K562 (cell line): ENCODE results near the gene PRKCB.

Experiments
- SRF ChIP-seq, 2 experiments: fragments of 250-450, 450-650 bp in 1 of 2; sonication (Bioruptor Pico) in 1 of 2; sonication (generic) in 1 of 2; formaldehyde crosslinking; IDR thresholded peaks; 2 replicates each; pipeline versions ENCODE4 v1.5.0 to v1.5.1; 2020 to 2022; ENCODE audit warnings: mild to moderate bottlenecking in 1 of 2, missing genetic modification reagents in 1 of 2
- TBL1XR1 ChIP-seq, 2 experiments: IDR thresholded peaks; 2 replicates each; pipeline ENCODE4 v1.6.1; 2012; ENCODE audit warnings: improper control_type of control experiment in 2 of 2, low read length in 2 of 2, mild to moderate bottlenecking in 1 of 2
- TF ChIP-seq, protein P1 (sequence below), 2 experiments: IDR thresholded peaks in 1 of 2; conservative IDR thresholded peaks in 1 of 2; 2 replicates each; pipeline ENCODE4 v1.6.1; 2016; ENCODE audit warnings: low read depth in 2 of 2, mild to moderate bottlenecking in 1 of 2, missing compliant biosample characterization in 1 of 2, missing genetic modification characterization in 1 of 2, moderate library complexity in 1 of 2

- TF ChIP-seq TBL1XR1 (IDR thresholded peaks at IDR 0.05; ENCODE audit: low read length in 2 of 2) = no peak
- TF ChIP-seq, protein P1, sequence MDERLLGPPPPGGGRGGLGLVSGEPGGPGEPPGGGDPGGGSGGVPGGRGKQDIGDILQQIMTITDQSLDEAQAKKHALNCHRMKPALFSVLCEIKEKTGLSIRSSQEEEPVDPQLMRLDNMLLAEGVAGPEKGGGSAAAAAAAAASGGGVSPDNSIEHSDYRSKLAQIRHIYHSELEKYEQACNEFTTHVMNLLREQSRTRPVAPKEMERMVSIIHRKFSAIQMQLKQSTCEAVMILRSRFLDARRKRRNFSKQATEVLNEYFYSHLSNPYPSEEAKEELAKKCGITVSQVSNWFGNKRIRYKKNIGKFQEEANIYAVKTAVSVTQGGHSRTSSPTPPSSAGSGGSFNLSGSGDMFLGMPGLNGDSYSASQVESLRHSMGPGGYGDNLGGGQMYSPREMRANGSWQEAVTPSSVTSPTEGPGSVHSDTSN (CRISPR knock-in tag; IDR thresholded peaks at IDR 0.05; ENCODE audit: low read depth) = no peak
- TF ChIP-seq, protein P1 (tag; conservative IDR thresholded peaks at IDR 0.05; ENCODE audit: low read depth) = no peak
- TF ChIP-seq SRF (CRISPR knock-in tag; IDR thresholded peaks at IDR 0.05) = no peak
These were observed 129.5 kb downstream of the PRKCB start for GRCh38 chr16:23965137-23965733.
